Measurements from ENCODE around the gene JUN. TPM values are rescaled to one million over a fixed set of nuclear protein-coding genes. Genes with fewer than 3 reads are reported as not detected.

JUN gene
- polyA plus RNA-seq, 1 of the 3 experiments (the other 2 are of a cell fraction), result 66.5 TPM

DNA sequence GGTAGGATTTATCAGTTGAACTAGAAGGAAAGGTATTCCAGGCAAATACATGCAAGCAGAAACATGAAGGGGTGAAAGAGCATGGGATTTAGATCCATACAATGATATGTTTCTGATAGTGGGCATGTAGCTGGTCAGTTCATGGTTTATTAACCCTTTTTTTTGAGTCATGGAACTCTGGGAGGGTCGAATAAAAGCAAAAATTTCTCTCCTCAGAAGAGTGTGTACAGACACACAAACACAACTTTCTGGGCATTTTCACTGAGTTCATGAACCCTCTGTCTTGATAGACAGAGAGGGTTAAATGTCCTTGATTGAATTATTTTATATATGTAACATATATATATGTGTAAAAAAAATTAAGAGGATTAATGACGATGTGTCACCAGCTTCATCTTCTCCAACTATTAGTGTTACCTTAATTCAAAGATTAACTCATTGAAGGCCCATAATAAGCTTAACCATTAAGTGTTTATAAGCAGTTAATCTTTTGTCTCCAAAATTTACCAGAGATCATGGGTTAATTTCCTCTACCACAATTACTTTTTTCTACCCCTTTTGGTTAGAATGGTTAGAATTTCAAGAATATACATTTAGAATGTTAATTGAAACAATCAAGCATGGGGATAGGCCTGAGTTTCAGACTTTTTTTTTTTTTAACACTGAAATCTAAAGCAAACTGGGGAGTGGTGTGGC, 4.6 kb downstream of the JUN start:
- Histone ChIP-seq H3K36me3 (replicated peaks in 1 of 2; ENCODE audit: control insufficient read depth in 1 of 2, insufficient read depth in 2 of 2, low read length in 1 of 2) (peaks cover 14 to 30% of the 10 kb centered on the region in 2 experiments), H3K9ac (0 out of 2 replicates have a peak overlapping the region, but pooled peaks have one; percentile 99), H3F3A (replicated peaks; ENCODE audit: insufficient read depth) (peaks cover 43% of the 10 kb centered on the region), H3K9me2 (no peaks in the 10 kb centered on the region), H3K27ac (ENCODE audit: low read depth in 2 of 2, low read length in 1 of 2) (peak overlapping the region in 1 of 2 experiments; percentile 97; a peak in 1 of 4 replicates), H3K27me3 (ENCODE audit: insufficient read depth) (no peaks in the 10 kb centered on the region), H3K4me1 (ENCODE audit: control insufficient read depth in 1 of 2, insufficient read depth in 2 of 2, low read depth in 1 of 2, low read length in 1 of 2) (peaks cover 0 to 17% of the 10 kb centered on the region in 2 experiments; a peak in 2 of 4 replicates), H3K4me2 (peak overlapping the region; percentile 85; the same call in 1 of the 2 replicates), H3K79me2 (ENCODE audit: insufficient read depth) (peaks cover 39% of the 10 kb centered on the region), H3K9me3 (no peaks in the 10 kb centered on the region), H3K4me3 (ENCODE audit: low read depth in 2 of 2, low read length in 1 of 2) (no peak overlapping the region), H2AFZ (ENCODE audit: low read depth) (no peak overlapping the region), H4K20me1 (ENCODE audit: insufficient read depth) (peaks cover 44% of the 10 kb centered on the region)
- CTCF ChIA-PET, result interaction anchor here (1.1 to 4.7 kb wide), 3 partner anchors 11 to 981 kb away, joined by 3 to 31 read pairs (median 5); no protein-coding TSS in a partner anchor
- DNase-seq, result no peak
- no peak for TF ChIP-seq CHD2 (IDR thresholded peaks at IDR 0.05; ENCODE audit: low read length, partially characterized antibody)
- TF ChIP-seq RAD21 (IDR thresholded peaks at IDR 0.05; ENCODE audit: low read length), result no peak
- no peak for TF ChIP-seq RXRA (IDR thresholded peaks at IDR 0.05; ENCODE audit: borderline replicate concordance, low read depth)
- no peak for TF ChIP-seq REST (IDR thresholded peaks at IDR 0.05; ENCODE audit: low read depth, low read length)
- no peak for TF ChIP-seq ZBTB33 (IDR thresholded peaks at IDR 0.05; ENCODE audit: borderline replicate concordance, low read depth)
- TF ChIP-seq CTCF (IDR thresholded peaks at IDR 0.05), result no peak
- no peak for TF ChIP-seq MEF2A (IDR thresholded peaks at IDR 0.05; ENCODE audit: borderline replicate concordance, low read depth)
- no peak for TF ChIP-seq RCOR1 (IDR thresholded peaks at IDR 0.05; ENCODE audit: low read length)
- no peak; the same call in 1 of the 2 replicates for TF ChIP-seq PBX3 (IDR thresholded peaks at IDR 0.05)
- no peak for TF ChIP-seq RFX5 (IDR thresholded peaks at IDR 0.05; ENCODE audit: low read length)
- TF ChIP-seq IRF3 (IDR thresholded peaks at IDR 0.05; ENCODE audit: low read depth, low read length), result no peak
- no peak for TF ChIP-seq FOXJ3 (CRISPR knock-in tag; IDR thresholded peaks at IDR 0.05)
- TF ChIP-seq POLR2AphosphoS5 (IDR thresholded peaks at IDR 0.05; ENCODE audit: low read depth, low read length), result no peak
- WGBS (ENCODE audit: low lambda C conversion rate), result 85% methylated on average over 2 of the region's 2 CpGs
- POLR2A ChIA-PET, result no interaction called here

Data from SK-N-SH (cell line).